Measurements from ENCODE around the gene PRG2. TPM values are rescaled to one million over a fixed set of nuclear protein-coding genes. Genes with fewer than 3 reads are reported as not detected.

PRG2 gene
- total RNA-seq, 1 donor from 2014 or later = not detected

DNA sequence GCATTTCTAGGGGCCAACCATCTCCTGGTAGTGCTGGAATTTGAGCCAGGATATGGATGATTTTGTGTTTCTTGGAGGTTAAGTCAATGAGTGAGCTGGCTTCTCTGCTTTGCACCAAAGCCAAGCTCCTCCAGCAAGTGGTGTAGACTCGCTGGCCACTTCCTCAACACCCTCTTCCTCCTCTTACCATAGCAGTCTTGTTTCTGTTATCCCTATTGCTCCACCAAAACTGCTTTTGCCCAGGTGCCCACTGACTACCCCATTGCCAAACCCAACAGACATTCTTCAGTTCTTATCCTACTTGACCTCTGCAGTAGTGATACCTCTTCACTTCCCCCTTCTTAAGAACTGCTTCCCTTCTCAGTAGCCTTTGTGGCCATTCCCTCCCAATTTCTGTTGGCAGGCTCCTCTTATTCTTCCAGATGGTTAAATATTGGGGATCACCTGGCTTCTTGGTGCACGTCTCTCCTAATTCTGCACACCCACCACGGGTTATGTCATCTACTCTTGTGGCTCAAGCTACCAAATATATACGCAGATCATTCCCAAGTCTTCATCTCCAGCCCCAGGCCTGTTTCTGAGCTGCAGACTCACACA is 7.0 kb upstream of the PRG2 start:
- DNase-seq (ENCODE audit: low read depth) = no peak

DNA sequence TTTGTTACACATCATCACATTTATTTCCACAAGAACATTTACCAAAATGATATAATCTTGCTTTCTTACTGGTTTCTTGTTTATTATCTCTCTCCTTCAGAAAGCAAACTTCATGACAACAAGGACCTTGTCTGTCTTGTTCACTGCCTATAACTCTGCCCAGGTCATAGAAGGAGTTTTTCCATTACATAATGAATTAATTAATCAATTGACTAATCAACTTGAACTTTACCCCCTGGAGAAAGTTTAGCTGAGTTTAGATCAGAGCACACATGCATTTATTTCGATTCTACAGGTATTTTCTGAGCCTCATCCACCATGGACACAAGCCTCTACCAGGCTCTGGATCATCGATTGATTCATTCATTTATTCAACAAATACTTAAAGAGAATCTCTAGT is 6.3 kb upstream of the PRG2 start:
- DNase-seq (ENCODE audit: low read depth) = no peak

DNA sequence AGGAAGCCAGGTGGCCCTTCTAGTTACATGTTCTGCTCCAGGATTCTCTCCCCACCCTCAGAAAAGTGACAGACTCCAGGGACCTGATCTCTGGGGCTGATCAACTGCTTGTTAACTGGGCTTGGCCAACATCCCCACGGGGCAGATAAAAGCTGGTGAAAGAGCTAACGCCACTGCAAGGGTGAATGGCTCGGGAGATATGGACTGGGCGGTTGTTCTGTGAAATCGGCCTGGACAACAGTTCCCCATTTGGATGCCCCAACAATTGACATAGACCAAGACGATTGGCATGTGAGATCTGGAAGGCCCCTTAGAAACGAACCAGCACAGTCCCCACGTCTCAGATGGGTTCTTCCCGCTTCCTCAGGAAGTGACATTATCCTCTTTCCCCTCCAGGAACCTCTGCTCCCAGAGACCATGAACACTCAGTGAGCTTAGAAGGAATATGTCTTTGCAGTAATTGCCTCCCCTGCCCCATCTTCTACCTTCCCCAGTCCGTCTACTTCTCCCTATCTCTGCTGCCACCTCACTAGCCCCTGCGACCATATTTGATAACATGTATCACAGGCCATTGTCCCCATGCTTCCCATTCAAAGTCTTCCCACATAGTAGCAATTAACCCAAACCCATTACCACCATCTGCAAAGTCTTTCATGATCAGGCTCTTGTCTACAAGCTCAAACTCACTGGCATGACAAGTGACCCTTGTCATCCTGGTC is 5.6 kb upstream of the PRG2 start:
- DNase-seq (ENCODE audit: low read depth) = no peak

DNA sequence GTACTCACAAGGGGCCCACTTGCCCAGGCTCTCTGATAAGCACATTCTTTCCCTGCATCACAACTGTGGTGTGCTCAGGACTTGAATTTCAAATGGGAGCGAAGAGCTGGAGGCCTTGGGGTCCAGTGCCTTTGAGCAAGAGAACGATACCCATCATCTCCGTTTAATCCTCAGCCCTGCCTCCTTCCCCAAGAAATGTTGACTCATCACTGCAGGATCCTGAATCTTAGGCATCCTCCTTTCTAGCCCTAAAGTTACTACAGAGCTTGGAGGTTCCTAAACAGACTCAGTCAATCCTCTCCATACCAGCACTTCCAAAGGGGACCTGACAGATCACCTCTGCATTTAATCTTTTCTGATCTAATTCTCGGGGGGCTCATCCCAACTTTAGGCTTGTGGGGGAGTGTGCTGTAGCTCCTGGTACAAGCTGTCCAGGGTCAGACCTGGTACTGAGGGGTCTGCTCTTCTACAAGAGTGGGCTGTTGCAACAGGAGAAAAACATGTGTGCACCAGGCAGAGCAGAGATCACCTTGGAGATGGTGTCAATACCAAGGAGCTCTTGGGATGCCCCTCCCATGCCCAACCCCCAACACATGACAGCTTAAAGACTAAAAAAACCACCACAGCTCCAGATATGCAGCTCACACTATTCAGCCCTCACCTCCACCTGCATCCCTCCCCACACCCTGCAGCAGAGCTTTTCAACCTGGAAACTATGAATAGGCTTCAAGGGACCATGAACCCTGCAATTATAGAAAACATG is 3.9 kb upstream of the PRG2 start:
- no peak for DNase-seq (ENCODE audit: low read depth)

DNA sequence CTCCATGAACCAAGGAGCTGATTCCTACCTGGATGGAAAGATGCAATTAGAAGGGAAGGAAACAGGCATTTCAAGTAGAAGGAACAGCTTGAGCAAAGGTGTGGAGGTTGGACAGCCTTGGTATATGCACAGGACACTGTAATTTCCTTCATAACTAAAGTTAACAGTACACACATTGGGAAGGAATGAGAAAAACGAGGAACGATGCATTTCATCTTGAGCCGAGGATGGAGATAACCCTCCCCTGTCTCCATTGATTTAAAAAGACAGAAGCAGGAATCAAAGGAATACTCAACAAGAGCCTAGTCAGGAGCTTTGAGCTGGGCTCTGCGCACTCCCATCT is 2.3 kb upstream of the PRG2 start:
- no peak for DNase-seq (ENCODE audit: low read depth)

DNA sequence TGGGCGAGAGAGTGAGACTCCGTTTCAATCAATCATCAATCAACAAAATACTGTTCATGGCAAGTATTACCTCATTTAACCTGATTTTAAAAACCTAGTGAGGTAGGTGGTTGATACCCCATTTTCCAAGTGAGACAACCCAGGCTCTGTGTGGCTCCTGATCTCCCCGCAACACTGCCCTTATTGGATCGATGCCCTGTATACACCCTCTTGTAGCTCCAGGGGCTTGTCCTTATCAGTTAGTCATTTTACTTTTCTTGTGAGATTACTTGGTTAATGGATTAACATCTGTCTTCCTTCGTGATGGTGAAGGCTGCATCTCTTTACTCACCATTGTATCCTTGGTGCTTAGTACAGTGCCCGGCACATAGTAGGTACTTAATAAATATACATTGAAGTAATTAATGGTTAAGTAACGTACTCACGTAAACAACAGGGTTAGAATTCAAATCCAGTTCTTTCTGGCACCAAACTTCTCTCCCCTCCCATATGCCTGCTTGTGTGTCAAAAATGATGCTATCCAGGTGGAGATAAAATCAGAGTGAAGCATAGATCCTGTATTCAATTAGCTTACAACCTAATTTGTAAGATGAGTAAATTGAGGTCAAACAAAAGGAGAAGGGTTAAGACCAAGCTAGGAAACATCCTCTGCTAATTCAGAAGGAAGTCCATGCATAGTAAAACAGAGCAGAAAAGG is 1.8 kb upstream of the PRG2 start:
- no peak for DNase-seq (ENCODE audit: low read depth)

DNA sequence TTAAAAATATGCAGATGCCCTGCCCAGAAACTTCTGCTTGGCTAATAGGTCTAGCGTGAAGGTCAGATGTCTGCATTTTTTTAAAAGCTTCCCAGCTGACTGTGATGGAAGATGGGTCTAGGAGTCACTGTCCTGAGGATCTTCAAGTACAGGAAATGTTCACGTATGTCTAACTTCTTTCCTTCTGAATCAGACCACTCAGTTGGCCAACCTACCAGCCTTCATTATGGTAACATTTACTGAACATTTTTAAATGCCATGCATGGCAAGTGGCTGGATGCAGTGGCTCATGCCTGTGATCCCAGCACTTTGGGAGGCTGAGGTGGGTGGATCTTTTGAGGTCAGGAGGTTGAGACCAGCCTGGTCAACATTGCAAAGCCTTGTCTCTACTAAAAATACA is 1.1 kb upstream of the PRG2 start:
- DNase-seq (ENCODE audit: low read depth) = no peak

DNA sequence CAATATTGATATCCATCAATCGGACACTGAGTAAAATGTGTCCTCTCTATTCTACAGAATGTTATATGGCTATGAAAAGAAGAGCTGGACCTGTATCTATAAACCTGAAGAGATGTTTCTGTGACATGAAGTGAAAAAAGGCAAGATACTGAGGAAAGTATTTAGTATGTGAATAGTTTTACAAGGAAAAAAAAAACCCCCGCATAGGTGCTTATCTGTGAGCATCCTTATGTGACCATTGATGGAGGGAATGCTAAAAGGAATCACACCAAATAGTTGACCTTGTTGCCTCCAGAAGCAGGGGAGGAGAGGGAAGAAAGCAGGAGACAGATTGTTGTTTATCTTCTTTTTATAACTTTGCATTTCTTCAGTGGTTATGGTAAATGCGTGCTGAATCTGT is 661 bp upstream of the PRG2 start:
- DNase-seq (ENCODE audit: low read depth) = no peak

DNA sequence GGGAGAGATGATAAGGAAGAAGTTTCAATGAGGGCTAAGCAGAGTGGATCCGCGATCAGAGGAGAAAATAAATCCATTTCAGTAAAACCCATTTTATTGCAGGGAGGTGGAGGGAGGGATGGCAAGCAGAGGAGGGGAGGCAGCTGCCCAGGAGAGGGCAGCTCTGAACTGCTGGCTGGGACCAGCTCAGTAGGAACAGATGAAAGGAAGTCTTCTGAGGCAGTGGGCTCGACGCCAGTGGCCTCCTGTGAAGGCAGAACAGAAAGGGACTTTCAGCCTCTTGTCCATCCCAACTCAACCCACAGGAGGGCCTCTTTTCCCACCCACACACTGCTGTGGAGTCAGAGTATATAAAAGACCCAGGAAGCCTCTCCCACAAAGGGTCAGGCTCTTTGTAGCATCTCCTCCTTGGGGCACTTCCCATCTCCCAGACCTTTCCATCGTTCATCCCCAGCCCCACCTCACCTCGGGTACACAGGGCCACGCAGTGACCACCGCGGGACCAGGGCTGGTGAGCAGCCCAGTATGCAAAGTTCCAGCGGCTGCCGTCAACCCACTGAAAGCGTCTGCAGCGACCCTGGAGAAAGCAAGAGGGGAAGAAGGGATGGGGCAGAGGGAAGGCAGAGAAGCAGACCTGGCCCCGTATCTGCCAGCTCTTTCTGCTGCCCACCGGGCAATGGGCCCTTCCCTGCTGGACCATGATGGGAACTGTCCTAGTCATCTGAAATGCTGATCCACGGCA is 3.0 kb downstream of the PRG2 start:
- DNase-seq (ENCODE audit: low read depth) = no peak

DNA sequence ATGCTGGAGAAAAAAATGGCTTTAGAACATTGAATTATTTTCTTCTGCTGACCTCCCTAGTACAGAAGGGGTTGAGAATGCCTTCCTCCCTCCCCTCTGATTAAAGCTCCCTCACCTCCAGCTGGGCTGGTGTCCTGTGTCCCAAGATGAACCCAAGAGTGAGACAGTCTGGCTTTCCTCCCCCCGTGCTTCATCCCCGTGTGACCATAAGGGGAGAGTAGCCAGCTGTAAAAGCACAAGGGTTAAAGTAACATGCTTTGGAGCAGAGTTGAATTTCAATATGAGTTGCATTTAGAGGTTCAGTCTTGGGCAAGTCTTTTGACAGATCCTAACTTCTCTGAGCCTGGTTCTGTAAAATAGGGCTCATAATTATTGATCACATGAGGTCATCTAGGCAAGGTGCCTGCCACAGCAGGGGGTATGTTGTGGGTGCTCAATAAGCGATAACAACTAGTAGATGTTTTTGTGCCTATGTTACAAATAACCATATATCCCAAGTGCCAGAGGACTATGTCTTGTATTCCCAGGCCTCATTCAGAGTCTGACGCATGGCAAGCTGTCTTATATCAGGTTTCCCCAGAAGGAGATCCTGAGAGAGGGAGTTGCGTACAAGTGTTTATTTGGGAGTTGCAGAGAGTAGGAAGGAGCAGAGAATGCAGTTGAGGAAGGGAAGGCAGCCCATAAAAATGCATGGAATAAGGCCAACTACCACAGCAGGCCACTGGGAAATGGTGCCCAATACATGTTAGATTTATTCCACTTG is 4.1 kb downstream of the PRG2 start:
- no peak for DNase-seq (ENCODE audit: low read depth)

DNA sequence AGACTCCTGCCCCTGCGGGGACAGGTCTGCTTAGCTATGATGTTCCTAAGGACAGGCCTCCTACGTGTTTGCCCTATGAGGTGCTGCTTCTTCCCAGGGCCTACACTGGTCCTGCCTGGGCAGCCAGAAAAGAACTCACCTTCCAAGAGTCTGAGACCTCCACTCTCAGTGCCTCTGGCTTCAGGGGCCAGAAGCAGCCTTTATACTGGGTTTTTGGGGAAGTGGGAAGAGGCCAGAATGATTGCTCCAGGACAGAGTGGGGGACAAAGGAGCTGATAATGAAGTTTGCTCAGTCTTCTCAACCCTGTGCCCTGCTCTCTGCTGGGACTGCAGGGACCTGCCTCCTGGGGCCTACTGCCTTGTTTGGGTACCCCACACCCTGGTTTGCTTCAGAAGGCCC is 9.5 kb downstream of the PRG2 start, which contains the start of gene PRG3:
Gene PRG3, minus strand, starts transcription at position 176 of the 400 bp plus-strand sequence. CDS start 442 bp downstream, outside the sequence.
- DNase-seq (ENCODE audit: low read depth) = no peak

DNA sequence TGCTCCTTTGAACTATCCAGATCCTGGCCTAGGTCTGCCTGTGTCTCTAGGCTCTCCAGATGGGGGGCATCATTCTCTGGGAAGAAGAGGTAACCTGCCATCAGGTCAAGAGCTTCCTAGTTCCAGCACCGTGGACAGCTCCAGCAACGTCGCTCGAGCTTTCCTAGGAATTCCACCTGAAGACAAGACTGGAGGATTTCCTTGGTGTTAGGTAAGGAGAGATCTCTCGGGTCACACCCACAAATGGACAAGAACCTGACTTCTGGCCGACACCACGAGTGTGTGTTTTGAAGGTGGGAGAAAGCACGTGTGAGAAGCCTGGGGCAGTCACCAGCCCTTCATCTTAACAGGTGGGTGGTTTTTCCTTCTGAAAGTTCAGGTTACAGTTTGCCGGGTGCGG is 10.7 kb downstream of the PRG2 start:
- peak; percentile 32 for DNase-seq (ENCODE audit: low read depth)

DNA sequence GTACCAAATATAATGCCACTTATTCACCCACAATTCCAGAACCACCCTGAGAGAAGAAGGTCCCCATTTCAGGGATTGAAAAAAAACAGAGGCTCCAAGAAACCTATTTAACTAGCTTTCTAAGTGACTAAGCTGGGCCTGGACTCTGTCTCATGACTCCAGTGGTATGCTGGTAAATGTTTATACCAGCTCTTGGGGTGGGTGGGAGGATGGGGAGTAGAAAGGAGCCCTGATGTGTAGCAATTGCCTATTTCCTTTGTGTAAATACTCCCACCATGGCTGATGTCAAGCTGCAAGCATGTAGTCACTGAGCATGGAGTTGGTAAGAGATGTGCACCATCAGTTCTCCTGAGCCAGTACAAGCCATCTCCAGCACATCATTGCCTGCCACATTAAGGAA is 12.3 kb downstream of the PRG2 start:
- no peak for DNase-seq (ENCODE audit: low read depth)

DNA sequence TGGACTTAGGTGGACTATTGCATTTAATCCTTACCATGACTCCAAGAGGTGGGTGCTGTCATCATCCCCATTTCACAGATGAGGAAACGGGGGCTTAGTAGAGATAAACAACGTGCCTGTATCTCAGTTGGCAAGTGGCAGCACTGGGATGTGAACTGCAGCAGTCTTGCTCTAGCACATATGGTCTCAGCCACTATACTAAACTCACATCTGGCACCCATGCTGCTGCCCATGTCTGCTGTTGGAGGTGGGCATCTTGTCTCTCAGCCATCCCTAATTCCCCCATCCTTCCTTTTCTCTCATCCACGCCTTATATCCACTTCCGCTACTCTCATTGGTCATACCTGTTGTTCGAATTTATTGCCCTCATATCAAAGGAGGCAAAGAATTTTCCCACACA is 13.3 kb downstream of the PRG2 start:
- no peak for DNase-seq (ENCODE audit: low read depth)

DNA sequence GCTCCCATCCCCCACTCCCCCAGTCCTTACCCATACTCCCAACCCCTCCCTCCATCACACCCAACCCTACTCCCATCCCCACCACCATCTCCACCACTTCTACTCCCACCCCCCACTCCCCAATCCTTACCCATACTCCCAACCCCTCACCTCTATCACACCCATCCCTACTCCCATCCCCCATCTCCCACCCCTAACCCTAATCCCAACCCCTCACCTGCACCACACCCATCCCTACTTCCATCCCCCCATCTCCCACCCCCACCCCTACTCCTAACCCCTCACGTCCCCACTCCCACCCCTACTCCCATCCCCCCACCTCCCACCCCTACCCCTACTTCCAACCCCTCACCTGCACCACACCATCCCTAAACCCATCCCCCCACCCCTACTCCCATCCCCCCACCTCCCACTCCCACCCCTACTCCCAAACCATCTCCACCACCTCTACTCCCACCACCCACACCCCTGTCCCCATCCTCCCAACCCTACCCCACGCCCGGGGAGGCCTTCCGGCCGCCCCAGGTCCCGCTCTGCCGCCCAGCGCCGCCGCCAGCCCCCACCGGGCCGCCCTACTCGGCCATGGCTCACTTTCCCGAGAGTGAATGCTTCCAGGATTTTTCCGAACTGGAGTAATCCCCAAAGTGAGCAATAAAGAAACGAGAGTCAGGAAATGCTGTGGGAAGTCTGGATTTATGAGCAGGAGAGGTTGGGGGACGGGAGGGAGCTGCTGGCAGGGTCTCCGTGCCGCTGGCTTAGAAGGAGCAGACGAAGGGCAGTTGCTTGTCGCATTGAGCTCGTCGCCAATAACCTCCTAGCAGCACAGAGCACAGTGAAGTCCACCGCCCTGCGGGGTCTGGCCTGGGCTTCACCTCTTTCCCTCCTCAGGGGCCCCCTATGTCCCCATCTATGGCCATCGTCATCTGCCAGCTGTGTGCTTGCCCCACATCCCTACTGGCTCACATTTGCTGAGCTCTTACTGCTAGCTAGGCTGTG is 14.1 kb downstream of the PRG2 start:
- no peak for DNase-seq (ENCODE audit: low read depth)

DNA sequence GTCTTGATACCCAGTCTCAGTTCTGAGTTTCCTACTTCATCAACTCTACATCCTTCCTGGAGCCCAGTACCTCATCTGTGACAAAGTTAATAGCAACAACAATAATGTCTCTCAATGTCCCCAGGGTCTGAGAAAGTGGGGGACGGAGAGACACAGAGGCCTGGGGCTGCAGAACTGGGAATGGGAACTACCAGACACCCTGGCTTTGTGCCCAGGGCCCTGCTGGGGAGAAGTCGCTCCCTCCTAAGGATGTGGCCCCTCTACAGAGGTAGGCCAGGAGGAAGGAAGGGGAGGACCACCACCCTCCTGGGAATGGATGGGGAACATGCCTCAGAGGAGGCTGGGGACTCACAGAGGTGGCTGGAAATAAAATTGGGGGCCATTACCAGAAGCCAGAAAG is 15.0 kb downstream of the PRG2 start:
- no peak for DNase-seq (ENCODE audit: low read depth)

DNA sequence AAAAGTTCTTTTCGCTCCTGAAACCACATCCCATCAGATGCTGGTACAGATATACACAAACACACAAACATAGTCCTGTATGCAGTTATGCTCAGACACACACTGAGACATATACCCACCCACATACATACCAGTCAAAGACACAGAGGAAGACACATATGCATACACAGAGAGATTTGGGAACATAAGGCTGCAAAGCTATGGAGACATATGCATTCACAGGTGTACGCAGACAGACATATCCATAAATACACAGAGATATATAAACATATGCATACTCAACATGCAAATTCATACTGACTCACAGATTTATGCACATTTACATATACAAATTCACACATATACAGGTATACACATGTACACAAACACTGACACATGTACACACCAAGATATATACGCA is 15.5 kb downstream of the PRG2 start:
- DNase-seq (ENCODE audit: low read depth) = no peak

DNA sequence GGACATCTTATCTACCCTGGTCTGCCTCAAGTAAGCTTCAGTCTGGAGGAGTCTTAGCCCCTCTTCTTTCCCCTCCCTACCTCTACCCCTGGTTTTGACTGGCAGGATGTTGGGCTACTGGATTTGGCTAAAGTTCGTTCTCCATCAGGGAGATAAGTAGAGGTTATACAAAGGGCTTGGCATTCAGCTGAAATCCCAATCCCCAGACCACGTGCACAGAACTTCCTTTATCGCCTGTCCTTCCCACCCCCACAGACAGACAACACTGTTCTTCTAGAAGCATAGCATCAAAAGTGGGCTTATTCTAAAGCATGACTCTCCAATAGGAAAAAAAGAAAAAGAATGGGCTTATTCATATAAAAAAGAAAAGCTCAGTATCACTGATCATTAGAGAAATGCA is 17.3 kb downstream of the PRG2 start:
- DNase-seq (ENCODE audit: low read depth) = no peak

DNA sequence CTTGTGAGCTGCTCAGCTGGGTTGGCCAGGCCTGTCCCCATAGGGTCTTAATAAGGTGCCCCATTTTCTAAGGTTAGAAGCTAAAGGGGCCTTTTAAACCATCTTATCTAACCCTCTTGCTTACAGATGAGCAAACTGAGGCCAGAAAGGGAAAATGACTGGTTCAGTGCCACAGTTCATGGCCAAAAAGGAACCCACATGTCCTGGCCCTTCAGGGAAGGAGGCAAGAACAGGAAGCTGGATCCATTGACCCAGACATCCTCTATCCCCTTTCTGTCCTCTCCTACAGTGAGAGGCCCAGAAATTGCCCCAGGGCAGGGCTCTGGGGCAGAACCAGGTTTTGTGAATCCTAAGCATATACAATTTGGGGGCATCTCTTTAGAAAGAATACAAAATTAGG is 19.5 kb downstream of the PRG2 start:
- no peak for DNase-seq (ENCODE audit: low read depth)
